HG03025 (cell line): ENCODE results near the gene TNK2.
"Not testable (repeated sequence)": the region's sequence is repeated elsewhere in the genome, so short reads cannot be mapped to it uniquely, and the experiment has no call there.

Experiments used
- ATAC-seq: cut with Tn5 transposase; IDR thresholded peaks from one replicate; pipeline ENCODE4 v1.9.1; 2021; ENCODE audit warnings: mild to moderate bottlenecking, moderate library complexity; ENCODE audit not compliant: unreplicated experiment, low FRiP score

The TNK2 gene

GRCh38 chr3:195918176-195918575 lies 9.8 kb upstream of the TNK2 start:
- ATAC-seq, result no peak

- no peak for ATAC-seq
Observed at GRCh38 chr3:195916991-195917390, 8.6 kb upstream of the TNK2 start.

DNA sequence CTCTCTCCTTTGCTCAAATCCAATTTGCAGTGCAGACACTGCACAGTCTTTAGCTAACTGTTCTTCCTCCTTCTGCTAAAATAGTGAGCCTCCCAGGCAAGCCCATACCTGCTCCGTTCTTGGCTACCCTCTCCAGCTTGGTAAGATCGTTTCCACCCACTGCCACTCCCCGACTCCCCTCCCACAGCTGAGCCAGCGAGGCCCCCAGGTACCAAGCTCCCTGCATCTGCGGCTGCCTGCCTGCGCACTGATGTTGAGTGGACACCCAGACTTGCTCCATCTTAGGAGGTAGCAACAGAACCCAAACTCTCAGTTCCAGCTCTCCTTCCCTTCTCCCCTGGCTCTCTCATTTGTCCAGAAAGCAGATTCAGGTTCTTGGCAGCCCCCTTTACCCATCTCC lies 7.9 kb upstream of the TNK2 start:
- no peak for ATAC-seq

DNA sequence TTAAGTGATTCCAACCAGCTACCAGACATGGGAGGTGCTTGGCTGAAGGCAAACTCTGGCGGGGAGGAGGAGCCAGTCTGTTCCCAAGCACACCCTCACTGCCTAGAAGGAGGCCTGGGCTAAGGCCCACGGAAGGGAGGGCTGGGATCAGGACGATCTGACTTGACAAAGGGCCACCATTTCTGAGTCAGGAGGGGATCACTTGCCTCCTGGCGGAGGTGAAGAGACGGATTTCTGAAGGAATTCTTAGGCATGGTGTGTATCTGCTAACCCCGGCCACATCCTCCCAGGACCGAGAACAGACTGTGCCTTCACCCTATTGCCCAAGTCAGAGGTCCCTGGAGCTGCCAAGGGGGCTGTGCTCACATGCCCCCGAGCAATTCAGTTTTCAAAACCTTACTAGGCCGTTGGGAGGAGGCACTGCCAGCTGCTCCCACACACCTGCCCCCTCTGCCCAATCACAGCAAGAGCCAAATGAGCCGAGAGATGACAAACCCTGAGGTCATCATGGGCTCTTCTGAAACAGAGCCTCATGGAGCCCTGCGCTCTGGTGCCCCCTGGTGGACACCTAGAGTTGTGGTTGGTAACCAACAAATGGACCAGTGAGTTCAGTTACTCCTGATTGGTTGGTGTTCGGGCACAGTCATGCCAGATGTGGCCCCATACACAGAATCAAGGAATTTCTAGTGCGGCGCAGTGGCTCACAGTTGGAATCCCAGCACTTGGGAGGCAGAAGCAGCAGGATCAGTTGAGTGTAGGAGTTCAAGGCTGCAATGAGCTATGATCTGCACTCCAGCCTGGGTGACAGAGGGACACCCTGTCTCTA lies 6.5 kb upstream of the TNK2 start:
- peak; percentile 71 for ATAC-seq

DNA sequence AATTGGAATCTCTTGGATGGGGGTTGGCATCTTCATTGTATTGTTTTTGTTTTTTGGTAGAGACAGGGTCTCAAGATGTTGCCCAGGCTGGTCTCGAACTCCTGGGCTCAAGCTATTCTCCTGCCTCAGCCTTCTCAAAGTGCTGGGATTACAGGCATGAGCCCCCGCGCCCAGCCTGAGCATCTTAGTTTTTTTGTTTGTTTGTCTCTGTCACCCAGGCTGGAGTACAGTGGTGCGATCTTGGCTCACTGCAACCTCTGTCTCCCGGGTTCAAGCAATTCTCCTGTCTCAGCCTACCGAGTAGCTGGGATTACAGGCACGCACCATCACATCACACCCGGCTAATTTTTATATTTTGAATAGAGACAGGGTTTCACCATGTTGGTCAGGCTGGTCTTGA lies 5.8 kb upstream of the TNK2 start:
- ATAC-seq, result not testable (repeated sequence)

DNA sequence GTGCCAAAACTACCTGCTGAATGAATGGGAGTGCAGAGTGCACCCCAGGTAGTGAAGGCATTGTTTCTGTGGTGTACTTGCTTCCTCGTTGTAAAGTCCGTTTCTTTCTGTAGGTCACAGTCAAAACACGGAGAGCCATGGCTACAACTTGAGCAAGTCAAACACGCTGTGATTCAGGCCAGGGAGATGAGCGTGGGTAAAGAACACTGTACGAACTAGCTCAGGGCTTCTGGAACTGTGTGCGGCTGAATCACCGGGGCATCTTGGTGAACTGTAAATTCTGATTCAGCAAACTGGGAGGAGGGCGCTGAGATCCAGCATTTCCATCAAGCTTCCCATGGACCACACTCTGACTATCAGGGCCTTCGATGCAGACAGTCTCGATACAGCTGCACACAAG lies 5.0 kb upstream of the TNK2 start:
- no peak for ATAC-seq

- no peak for ATAC-seq
Observed at GRCh38 chr3:195911946-195912270, 3.6 kb upstream of the TNK2 start.

DNA sequence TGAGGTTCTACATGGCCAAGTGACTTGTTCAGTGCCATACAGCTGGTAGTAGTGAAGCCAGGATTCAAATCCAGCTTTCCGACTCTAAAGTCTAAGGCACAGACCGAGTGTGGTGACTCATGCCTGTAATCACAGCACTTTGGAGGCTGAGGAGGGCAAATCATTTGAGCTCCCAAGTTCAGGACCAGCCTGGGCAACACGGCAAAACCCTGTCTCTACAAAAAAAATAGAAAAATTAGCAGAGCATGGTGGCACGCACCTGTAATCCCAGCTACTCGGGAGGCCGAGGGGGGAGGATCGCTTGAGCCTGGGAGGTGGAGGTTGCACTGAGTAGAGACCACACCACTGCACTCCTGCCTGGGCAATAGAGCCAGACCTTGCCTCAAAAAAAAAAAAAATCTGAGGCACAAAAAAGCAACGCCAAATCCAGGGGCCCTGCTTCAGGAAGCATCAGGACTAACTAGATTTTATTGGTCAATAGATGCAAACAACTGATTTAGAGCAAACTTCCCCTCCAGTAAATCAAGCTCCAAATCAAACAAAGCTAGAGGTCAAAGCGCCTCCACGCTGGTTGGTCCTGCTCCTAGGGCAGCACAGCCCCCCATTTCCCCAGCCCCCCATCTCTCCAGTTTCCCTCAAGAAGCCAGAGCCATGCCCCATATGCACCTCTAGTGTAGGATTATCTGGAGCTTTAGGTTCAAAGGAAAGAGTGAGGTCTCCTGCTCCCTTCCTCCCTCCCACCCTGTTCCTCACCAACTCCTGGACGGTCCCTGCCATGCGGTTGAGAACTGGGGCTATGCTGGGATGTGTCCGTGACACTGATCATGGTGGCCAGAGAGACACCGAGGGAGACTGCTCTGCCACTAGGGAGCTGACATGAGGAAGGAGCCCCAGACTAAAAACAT lies 2.9 kb upstream of the TNK2 start:
- ATAC-seq, result no peak

DNA sequence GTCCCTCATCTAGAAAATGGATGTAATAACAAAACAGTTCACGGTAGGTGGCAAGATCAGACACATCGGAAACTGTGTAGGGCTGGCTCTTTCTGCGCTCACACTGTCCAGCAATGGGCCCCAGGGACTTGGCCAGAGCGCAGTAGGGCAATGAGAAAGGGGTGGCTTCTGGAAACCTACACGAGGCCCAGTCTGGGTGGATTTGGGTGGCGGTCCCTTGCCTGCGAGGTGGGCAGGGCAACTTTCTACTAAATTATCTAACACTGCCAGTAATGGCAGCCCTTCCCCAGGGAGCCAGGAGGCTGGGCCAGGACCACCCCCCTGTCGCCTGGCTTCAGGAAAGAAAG lies 2.1 kb upstream of the TNK2 start:
- no peak for ATAC-seq

DNA sequence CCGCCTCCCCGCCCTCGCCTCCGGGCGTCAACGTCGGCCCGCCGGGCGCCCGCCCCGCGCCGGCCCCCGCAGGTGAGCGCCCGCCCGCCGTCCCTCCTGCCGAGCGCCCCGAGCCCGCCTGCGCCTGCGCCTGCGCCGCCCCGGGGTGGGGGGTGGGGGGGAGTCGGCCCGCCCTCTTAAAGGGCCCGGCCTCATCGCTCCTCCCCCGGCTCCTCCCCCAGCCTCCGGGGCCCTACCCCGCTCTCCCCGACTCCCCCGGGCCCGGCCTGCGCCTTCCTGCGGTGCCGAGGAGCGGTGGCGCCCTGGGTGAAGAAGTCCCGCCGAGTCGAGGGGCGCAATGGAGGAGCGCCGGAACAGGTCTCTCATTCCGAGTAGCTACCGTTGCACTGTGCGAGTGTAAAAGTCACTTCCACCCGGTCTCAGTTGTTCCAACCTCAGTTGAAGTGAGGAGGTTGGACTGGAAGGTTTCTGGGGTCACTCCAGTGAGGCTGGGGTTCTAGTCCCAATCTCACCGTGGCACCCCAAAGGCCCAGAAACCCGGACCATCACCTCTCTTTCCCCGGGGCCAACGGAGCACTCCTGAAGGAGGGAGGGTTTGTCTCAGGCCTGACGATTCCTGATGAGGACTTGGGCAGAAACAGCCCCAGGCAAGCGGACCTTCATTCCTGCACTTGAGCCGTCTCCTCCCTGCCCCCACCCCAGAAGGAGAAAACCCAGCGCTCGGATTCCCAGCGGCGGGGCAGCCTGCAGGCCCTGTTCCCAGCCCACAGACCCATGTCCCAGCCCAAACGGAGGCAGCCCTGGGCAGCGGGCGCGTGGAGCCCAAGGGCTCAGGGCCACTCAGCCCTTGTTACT lies 1.5 kb upstream of the TNK2 start:
- ATAC-seq, result no peak

GRCh38 chr3:195908694-195909581 lies 587 bp upstream of the TNK2 start:
- no peak for ATAC-seq

DNA sequence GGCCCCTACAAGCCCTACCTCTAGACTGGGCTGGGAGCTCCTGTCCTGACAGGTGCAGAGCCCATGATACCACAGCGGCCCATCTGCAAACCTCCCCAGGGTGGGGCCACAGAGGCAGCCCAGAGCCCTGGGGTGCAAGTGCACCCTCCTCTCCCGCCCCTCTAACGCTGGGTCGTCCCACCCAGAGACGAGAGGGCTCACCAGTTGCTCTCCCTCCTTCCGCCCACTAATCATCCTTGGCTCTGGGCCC lies 742 bp downstream of the TNK2 start:
- ATAC-seq, result no peak

- ATAC-seq, result no peak
Observed at GRCh38 chr3:195906865-195907683, 1.3 kb downstream of the TNK2 start.

- ATAC-seq, result no peak
Observed at GRCh38 chr3:195905970-195906864, 2.1 kb downstream of the TNK2 start.

DNA sequence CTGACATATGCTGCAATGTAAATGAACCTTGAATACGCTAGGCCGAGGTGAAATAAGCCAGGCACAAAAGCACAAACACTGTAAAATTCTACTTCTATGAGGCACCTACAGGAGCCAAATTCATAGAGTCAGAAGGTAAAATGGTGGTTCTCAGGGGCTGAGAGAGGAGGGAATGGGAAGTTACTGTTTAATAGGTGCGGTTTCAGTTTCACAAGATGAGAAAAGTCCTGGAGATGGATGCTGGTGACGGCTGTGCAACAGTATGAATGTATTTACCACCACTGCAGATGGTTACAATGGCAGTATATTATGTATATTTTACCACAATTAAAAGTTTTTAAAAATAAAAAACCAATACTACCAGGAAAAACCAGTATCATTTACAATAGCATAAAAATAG lies 4.0 kb downstream of the TNK2 start:
- ATAC-seq, result no peak

DNA sequence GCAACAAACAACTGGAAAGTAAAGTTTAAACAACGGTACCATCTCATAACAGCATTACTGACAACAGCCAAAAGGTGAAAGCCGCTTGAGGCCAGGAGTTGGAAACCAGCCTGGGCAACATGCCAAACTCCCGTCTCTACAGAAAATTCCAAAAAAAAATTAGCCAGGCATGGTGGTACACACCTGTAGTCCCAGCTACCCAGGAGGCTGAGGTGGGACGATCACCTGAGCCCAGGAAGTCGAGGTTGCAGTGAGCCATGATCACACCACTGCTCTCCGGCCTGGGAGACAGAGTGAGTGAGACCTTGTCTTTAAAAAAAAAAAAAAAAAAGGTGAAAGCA lies 4.4 kb downstream of the TNK2 start:
- ATAC-seq, result no peak

- not testable (repeated sequence) for ATAC-seq
Observed at GRCh38 chr3:195902634-195903033, 5.7 kb downstream of the TNK2 start.

- not testable (repeated sequence) for ATAC-seq
Observed at GRCh38 chr3:195901836-195902585, 6.3 kb downstream of the TNK2 start.
